Adipose tissue (tissue), 3 donors: ENCODE results near the gene ABHD16B. TPM values are rescaled to one million over a fixed set of nuclear protein-coding genes. Genes with fewer than 3 reads are reported as not detected.
A peak's percentile ranks its signal among the peaks of the same experiment; 100 is the strongest.
"Not testable (repeated sequence)": the region's sequence is repeated elsewhere in the genome, so short reads cannot be mapped to it uniquely, and the experiment has no call there.

Experiments
- H3K27ac ChIP-seq: one replicate; pipeline ENCODE4 v1.5.1; 2013; ENCODE audit warnings: low read depth, low read length
- WGBS, 3 donors: extraction: QIAGEN DNeasy Blood & Tissue Kit; methylation state at CpG; one replicate each; pipeline ENCODE4 v1.1.7; 2013; 5-methylcytosine and 5-hydroxymethylcytosine counted together
- polyA plus RNA-seq, 3 donors: library from polyadenylated mRNA; stranded (reverse); fragments of 200-250 nt; gene quantifications; one replicate each; pipeline ENCODE4 v1.2.3, GENCODE V29; 2013
- donor health status: healthy with polysubstance abuse.
- donor health status: Bipolar disorder and iron deficiency.
- donor health status: healthy.

ABHD16B gene
- polyA plus RNA-seq, 3 donors = 0.72 to 1.2 TPM; not detected in 1

DNA sequence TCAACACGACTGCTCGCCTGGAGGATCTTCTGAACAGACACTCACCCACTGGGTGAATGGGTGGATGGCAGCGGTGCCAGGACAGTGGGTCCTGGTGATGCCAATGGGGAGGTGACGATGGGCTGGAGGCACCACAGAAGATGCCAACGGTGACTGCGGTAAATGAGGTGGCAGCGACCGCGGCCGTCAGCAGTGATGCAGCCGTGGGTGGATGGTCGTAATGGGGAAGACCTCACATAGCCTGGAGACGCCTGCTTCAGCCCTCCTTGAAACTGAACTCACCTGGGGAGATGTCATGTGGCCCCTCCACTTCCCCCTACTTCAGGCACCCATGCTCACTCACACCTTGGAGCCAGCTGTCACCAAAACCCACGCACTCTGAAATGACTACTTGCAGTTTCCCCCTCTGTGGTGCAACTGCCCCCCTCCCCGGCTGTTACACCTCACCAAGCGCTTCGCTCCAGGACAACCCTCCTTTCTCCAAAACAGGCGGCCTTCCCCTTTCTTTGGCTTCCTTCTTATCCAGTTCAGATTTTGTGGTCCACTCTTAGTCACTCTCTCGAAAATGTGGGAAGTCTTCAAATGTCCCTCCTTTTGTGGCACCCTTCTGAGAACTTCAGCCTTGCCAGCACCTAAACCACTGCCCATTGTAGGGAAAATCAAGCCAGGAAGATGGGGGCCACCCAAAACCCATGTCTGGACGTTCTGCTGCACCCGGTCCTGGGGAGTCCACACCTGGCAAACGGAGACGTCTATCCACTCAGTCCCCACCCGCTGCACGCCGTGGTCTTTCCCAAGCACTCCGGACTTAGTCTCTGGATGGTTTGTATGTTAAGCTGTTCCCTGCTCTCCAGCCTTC lies 10.4 kb upstream of the ABHD16B start:
- H3K27ac ChIP-seq = no peak overlapping the region
- 71 to 77% (median 71%) methylated on average over 27 of the region's 27 CpGs for WGBS, 3 donors

DNA sequence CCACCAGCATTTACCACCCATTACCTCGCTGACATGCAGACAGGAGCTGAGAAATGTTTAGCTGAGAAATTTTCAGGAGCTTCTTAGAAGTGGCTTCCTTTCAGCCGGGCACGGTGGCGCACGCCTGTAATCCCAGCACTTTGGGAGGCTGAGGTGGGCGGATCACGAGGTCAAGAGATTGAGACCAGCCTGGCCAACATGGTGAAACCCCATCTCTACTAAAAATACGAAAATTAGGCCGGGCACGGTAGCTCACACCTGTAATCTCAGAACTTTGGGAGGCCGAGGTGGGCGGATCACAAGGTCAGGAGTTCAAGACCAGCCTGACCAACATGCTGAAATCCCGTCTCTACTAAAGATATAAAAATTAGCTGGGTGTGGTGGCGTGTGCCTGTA lies 9.8 kb upstream of the ABHD16B start:
- H3K27ac ChIP-seq = not testable (repeated sequence)
- 87% methylated on average over 14 of the region's 14 CpGs for WGBS, 3 donors

DNA sequence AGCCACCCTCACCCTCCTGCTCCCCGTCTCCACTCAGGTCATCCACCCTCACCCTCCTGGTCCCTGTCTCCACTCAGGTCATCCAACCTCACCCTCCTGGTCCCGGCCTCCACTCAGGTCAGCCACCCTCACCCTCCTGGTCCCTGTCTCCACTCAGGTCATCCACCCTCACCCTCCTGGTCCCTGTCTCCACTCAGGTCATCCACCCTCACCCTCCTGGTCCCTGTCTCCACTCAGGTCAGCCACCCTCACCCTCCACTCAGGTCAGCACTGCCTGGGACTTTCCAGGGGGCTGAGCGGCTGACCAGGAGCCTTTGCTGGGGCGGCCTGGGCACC lies 7.6 kb upstream of the ABHD16B start:
- 58 to 91% (median 59%) methylated on average over 4 of the region's 4 CpGs for WGBS, 3 donors
- H3K27ac ChIP-seq = not testable (repeated sequence)

DNA sequence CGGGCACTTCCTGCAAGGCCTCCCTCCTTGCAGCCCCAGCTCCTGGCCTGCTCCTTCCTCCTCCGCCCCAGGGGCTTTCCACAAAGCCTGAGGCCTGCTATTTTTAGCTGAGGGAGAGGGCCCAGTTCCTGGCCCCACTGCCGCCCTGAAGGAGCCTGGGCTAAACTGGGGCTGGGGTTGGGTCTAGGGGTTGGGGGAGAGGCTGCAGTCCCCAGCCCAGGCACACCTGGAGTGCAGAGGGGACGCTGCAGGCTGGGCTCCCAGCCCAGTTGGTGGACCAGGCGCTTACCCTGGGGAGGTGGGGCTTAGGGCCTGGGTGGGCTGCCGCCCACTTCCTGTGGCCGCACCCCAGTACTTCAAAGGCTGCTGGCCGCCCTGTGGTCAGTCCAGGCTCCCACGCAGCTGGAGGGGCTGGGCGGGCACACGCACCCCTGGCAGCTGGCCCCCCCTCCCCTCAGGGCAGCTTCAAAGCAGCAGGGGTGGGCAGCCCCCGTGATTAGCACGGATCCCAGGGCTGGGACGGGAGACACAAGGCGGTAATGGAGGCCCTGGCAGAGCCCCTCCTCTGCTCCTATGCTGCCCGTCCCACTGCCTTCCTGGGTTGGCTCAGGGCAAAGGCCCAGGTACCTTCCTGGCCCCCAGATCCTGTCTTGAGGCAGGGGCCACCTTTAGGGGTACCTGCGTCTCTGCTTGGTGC lies 7.1 kb upstream of the ABHD16B start:
- 6 to 32% (median 14%) methylated on average over 10 to 17 of the region's 17 CpGs for WGBS, 3 donors
- no peak overlapping the region for H3K27ac ChIP-seq

DNA sequence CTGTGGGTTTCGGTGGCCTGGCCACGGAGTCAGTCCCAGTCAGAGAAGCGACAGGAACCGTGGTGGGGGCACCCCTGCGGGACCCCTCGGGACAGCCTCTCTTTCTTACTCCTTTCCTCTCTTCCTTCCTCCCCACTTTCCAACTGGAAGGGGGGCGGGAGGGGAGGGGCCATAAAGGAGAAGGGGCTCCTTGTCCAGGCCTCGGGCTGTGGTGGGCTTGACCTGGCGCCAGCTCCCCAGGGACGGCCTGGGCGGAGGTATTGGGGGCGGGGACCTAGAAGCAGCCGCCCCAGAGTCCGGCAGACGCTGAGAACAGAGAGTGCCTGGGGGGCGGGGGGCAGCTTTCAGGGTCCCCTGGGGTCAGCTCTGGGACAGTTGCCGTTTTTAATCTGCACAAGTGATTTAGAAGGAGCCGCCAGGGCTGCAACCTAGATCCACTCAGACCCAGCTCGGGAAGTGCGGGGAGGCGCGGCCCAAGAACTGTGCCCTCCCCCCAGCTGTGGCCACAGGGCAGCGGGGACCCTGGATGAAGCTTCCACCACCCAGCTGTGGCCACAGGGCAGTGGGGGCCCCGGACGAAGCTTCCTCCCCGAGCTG lies 6.4 kb upstream of the ABHD16B start:
- 2 to 15% (median 7%) methylated on average over 22 to 26 of the region's 26 CpGs for WGBS, 3 donors
- H3K27ac ChIP-seq = no peak overlapping the region

DNA sequence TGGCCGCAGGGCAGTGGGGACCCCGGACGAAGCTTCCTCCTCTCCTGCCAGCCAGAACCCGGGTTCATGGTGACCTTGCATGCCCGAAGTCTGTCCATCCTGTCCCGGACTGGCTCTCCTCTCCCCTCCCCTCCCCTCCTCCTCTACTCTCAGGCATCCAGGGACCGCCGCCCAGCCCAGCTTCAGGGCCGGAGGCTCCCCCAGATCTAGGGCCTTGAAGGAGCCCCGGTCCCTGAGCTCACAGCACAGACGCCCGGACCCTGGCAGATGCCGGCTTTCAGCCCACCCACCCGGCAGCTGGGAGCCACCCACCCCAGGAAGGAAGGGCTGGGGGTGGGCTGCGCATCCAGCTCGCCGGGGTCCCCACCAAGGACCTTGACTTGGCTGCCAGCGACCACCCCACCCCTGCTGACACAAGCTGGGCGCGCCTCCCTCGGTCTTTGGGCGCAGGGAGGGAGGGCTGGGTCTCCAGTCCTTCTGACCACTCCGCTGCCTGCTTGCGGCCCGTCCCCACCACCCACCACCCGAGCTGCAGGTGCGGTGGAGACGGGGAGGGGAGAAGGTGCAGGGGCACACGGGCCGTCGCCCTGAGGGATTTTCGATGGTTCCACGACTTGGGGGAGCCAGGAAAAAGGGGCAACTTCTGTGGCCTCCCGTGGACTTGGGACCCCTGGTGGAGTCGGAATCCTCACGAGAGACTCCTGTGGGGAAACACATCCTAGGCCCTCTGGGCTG lies 5.8 kb upstream of the ABHD16B start:
- no peak overlapping the region for H3K27ac ChIP-seq
- 13 to 53% (median 39%) methylated on average over 25 to 36 of the region's 36 CpGs for WGBS, 3 donors

DNA sequence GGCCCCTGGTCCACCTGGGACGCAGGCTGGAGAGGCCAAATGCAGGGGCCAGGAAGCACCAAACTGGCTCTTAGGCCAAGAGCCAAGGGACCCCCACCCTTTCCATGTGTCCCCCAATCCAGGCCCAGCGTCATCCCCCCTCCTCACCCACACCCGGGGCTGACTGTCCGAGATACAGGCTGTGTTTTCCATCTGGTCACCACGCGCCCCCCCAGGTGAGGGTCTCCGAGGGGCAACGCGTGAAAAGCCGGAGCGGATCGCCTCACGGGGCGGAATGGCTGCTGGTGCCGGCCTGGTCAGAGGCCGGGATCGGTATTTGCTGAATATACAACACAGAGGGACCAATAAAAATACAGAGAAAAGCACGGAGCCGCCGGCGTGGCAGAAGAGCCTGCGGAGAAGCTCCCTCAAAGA lies 5.2 kb upstream of the ABHD16B start:
- no peak overlapping the region for H3K27ac ChIP-seq
- 38 to 85% (median 72%) methylated on average over 21 to 22 of the region's 22 CpGs for WGBS, 3 donors

DNA sequence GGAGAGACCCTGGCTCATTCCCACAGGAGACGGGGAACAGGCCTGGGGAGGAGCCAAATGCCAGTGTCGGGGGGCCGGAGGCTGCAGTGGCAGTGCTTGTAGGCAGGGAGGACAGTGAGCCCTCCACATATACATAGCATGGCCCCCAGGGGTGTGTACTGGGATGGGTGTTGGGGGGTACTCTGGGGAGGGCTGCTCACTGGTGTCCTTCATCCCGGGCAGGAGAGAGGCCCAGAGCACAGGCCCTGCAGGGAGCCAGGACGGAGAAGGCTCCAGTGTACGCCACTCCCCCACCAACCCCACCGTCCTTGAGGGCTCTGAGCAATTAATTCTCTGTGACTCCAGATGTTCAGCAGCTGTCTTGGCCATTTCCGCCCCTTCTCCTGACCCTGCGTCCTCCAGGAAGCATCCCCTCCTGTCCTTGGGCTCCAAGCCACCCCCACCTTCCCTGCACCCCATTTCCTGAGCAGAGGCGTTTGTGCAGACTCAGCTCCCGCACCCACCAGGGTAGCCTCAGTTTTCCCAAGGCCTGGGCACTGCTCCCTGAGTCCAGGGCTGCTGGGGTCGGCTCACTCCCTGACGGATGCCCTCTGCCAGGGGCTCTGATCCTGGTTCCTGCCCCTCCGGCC lies 3.4 kb upstream of the ABHD16B start:
- no peak overlapping the region for H3K27ac ChIP-seq

DNA sequence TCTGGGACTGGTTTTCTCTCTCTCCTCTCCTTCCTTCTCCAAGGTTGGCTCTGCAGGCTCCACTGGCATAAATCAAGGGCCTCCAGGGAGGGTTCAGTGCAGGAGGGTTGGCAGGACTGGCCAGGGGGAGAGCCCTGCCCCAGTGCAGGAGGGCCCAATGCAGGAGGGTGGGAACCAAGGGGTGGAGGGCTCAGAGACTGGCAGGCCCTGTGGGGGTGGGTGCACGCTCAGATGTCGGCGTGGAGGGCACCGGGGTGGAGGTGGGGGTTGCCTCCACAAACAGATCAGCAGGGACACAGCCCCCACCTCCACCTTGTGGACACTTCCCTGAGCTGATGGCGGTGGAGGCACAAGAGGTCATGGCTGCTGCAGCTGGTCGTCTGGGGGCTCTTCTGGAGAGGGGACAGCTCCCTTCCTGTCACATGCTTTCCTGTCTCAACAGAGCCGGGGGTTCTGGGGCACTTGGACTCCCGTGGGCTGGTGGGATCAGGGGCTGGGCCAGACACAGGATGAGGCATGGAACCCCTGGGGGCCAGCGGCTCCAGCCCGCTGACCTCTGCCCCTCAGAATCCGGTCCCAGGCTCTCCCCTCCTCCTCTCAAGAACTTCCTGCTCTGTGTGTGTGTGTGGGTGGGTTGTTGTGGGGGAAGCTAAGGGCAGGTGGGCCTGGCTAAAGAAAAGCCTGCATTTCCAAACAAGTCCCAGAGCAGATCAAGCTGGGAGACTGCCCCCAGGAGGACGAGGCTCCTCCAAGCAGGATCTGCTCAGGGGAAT lies 2.7 kb upstream of the ABHD16B start:
- 5 to 7% (median 6%) methylated on average over 12 of the region's 12 CpGs for WGBS, 3 donors
- H3K27ac ChIP-seq = no peak overlapping the region

More for the DNA sequence above, 3.4 kb upstream of the ABHD16B start:
- WGBS, 3 donors = 17 to 24% (median 18%) methylated on average over 14 of the region's 14 CpGs

DNA sequence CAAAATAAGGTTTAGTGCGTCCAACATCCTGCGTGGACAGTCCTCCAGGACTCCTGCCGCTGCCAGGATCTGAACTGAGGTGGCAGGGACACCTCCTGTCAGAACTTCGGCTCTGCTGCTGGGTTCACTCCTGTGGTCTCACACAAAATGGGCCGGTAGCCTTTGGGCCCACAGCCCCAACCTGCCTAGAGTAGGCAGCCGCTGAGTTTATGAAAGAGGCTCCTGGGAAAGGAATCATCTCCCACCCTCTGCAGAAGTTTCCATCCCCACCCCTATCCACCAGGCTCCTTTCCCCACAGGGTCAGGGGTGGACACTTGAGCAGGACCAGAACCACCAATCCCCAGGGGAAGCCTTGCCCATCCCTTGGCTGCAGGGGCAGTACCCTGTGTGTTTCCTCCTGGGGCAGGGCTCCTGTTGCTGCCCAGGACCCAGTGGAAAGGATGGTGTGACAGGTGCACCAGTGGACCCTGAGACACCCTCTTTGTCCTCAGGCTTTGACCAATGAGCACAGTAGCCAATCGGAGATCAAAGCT lies 2.1 kb upstream of the ABHD16B start:
- 38 to 47% (median 42%) methylated on average over 7 of the region's 7 CpGs for WGBS, 3 donors
- H3K27ac ChIP-seq = no peak overlapping the region

DNA sequence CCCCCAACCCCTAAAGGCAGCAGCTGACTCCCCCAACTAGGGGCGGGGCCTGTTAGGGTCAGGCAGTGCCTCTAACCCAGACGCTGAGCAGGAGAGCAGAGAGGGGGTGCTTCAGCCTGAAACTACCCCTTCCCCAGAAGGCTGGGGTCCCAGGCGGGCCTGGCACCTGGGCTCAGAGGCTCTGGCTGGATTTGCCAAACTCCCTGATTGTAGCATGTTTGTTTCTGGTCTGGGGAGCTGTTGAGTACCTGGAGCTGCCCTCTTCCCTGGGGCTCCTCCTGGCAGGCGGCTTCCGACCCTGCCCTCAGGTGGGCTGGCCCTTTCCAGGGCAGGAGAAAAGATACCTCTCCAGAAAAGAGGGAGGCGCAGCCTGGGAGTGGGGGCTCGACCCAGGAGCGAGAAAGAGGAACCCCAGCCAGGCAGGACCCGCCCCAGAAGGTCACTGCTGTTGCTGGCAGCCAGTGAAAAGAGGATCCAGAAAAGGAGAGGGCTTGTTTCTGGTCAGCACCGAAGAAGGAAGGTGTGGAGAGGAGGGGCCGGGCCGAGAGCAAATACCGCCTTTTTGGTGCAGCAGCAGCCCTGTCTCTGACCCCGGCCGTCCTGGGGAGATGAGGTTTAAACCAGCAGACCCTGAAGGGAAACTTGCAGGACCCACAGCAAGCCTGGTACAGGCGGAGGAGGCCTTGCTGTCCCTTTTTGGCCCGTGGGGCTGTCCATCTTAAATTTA lies 810 bp upstream of the ABHD16B start:
- no peak overlapping the region for H3K27ac ChIP-seq
- 59 to 75% (median 64%) methylated on average over 16 to 17 of the region's 17 CpGs for WGBS, 3 donors

DNA sequence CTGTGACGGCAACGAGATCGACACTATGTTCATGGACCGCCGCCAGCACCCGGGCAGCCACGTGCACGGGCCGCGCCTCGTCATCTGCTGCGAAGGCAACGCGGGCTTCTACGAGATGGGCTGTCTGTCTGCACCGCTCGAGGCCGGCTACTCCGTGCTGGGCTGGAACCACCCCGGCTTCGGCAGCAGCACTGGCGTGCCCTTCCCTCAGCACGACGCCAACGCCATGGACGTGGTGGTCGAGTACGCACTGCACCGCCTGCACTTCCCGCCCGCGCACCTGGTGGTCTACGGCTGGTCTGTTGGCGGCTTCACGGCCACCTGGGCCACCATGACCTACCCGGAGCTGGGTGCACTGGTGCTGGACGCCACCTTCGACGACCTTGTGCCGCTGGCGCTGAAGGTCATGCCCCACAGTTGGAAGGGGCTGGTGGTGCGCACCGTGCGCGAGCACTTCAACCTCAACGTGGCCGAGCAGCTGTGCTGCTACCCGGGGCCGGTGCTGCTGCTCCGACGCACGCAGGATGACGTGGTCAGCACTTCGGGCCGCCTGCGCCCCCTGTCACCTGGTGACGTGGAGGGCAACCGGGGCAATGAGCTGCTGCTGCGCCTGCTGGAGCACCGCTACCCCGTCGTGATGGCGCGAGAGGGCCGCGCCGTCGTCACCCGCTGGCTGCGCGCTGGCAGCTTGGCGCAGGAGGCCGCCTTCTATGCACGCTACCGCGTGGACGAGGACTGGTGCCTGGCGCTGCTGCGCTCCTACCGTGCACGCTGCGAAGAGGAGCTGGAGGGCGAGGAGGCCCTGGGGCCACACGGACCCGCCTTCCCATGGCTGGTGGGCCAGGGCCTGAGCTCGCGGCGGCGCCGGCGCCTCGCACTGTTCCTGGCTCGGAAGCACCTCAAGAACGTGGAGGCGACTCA lies 943 bp downstream of the ABHD16B start:
- 95 to 97% (median 96%) methylated on average over 87 to 95 of the region's 95 CpGs for WGBS, 3 donors
- no peak overlapping the region for H3K27ac ChIP-seq

DNA sequence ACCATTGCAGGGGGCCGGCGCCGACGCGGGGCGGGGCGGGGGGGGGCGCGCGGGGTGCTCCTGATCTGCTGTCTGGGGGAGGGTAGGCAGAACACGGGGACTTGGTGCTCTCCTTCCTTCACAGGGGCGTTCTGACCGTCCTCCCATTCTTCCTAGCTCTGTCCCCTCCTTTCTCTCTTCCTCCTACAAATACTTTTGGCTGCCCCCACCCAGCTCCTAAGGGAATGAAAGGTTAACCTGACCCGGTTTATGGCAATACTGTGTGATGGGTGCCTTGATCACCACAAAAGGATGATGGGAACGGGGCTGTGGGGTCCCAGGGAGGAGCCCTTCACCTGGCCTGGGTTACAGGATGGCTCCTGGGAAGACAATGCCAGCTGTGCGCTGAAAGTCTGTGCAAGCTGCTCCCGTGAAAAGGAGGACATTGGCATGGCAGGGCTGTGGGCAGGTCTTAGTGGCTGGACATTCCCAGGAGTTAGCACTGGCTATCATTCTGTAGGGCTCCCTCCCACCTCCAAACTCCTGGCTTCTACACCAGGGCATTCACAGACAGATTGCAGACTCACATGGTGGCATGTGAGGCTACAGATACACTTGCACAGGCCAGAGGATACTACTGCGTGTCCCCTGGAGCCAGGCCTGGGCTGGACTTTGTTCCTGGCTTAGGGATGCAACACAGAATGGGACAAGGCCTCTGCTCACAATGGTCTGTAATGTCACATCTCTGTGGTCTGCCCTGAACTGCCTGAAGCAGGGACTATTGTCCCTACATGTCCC lies 1.9 kb downstream of the ABHD16B start:
- H3K27ac ChIP-seq = peak overlapping the region; percentile 71

DNA sequence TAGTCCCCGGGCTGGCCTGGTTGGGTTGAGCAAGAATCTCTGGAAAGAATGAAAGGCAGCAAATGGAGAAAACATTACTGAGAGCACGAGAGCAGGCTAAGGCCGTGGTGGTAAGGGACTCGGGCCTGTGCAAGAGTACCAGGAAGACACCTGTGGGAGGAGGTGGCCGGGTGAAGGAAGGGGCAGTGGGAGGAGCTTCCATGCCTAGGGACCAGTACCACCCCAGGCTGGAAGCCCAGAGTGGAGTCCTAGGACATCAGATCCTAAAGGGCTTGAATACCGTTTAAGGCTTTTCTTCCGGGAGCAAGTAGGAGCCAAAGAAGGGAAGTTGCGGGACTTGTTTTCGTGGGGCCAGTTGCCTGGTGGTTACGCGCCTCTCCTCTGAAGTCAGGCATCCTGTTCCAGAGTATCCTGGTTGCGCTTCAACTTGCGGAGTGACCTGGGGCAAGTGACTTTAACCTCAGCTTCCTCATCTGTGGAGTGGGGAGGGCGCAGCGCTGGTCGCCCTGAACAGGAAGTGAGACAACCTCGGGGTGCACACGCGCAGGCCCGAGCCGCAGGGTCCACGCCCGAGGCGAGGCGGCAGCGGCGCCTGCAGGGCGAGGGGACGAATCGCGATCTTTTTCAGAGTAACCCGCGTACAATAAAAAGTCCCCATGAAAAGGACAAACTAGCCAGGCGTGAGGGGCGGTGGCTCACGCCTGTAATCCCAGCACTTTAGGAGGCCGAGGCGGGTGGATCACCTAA lies 2.7 kb downstream of the ABHD16B start:
- H3K27ac ChIP-seq = peak overlapping the region; percentile 71
- 2 to 3% (median 2%) methylated on average over 38 of the region's 38 CpGs for WGBS, 3 donors

More for the DNA sequence above, 1.9 kb downstream of the ABHD16B start:
- WGBS, 3 donors = 72 to 77% (median 72%) methylated on average over 16 to 18 of the region's 18 CpGs
